ENCODE measurements around the gene FGD4. TPM values are rescaled to one million over a fixed set of nuclear protein-coding genes. Genes with fewer than 3 reads are reported as not detected.

Gene FGD4
- total RNA-seq, 1 experiment from 2014 or later: 54.3 TPM

- Histone ChIP-seq H4K91ac (ENCODE audit: insufficient read length, low read depth, low read length) (no peak overlapping the region), H3T11ph (ENCODE audit: low read length) (no peak overlapping the region), H3K14ac (ENCODE audit: insufficient read depth, low read length) (no peak overlapping the region), H4K20me1 (ENCODE audit: control insufficient read depth, insufficient read depth, insufficient read length) (no peaks in the 10 kb centered on the region), H3K79me2 (ENCODE audit: insufficient read depth, low read length) (peaks cover 19% of the 10 kb centered on the region; the same call in 1 of the 2 replicates), H3K56ac (ENCODE audit: insufficient read length, low read depth, low read length) (no peak overlapping the region), H2AK5ac (ENCODE audit: insufficient read length, low read length) (no peak overlapping the region), H3K9ac (ENCODE audit: extremely low read depth, insufficient read length, low read length) (no peak overlapping the region), H3K18ac (ENCODE audit: insufficient read length, low read depth, low read length) (no peak overlapping the region), H3K23me2 (ENCODE audit: insufficient read length, low read depth, low read length, poor library complexity, severe bottlenecking) (no peaks in the 10 kb centered on the region), H3K4ac (ENCODE audit: low read depth, low read length) (no peak overlapping the region), H3K23ac (ENCODE audit: insufficient read length, low read depth, low read length) (no peak overlapping the region), H3K4me2 (ENCODE audit: insufficient read depth, insufficient read length, low read length) (no peak overlapping the region), H3K4me1 (ENCODE audit: insufficient read depth, low read length) (no peaks in the 10 kb centered on the region; the same call in 1 of the 2 replicates), H2BK5ac (ENCODE audit: insufficient read length, low read length) (no peak overlapping the region), H3K79me1 (ENCODE audit: insufficient read depth, low read depth, low read length, poor library complexity, severe bottlenecking) (peaks cover 15% of the 10 kb centered on the region), H2BK12ac (ENCODE audit: insufficient read length, low read depth, low read length) (no peak overlapping the region), H4K8ac (replicated peaks; ENCODE audit: insufficient read length, low read depth, low read length) (no peak overlapping the region), H2BK15ac (ENCODE audit: low read depth, low read length) (no peak overlapping the region), H4K5ac (ENCODE audit: insufficient read length, low read depth, low read length) (no peak overlapping the region), H3K27ac (ENCODE audit: insufficient read length, low read depth, low read length) (no peak overlapping the region), H2BK20ac (ENCODE audit: low read depth, low read length, poor library complexity, severe bottlenecking) (no peak overlapping the region), H2BK120ac (ENCODE audit: low read depth, low read length, poor library complexity, severe bottlenecking) (no peak overlapping the region), H3K9me3 (ENCODE audit: control insufficient read depth, low read depth, low read length) (no peaks in the 10 kb centered on the region), H3K27me3 (ENCODE audit: insufficient read depth, low read length) (no peaks in the 10 kb centered on the region), H2AFZ (ENCODE audit: low read length) (no peak overlapping the region)
- no peaks in the 10 kb centered on the region; the same call in 1 of the 2 replicates for H3K27me3 Mint-ChIP-seq (ENCODE audit: low read depth)
- no peak for DNase-seq
- WGBS (ENCODE audit: extremely low coverage, insufficient read length, low lambda C conversion rate): no CpG with 5 or more reads among the region's 1 CpG
- TF ChIP-seq CTCF (conservative IDR thresholded peaks at IDR 0.05): no peak
- H3K27ac Mint-ChIP-seq: no peak overlapping the region
- H3K4me1 Mint-ChIP-seq: peaks cover 29 to 32% of the 10 kb centered on the region in 2 experiments
- H3K36me3 Mint-ChIP-seq (ENCODE audit: insufficient read depth in 1 of 3, low read depth in 3 of 3): peaks cover 26 to 62% (median 48%) of the 10 kb centered on the region in 3 experiments
- H3K4me3 Mint-ChIP-seq: no peak overlapping the region
- H3K9me3 Mint-ChIP-seq: no peaks in the 10 kb centered on the region
Measured at GRCh38 chr12:32466187-32466586, 66.8 kb downstream of the FGD4 start.
